HG02571 (cell line): ENCODE results near the gene PYGL.

Source experiments
- ATAC-seq: cut with Tn5 transposase; IDR thresholded peaks from one replicate; pipeline ENCODE4 v1.9.1; 2021; ENCODE audit warnings: mild to moderate bottlenecking, moderate library complexity; ENCODE audit not compliant: unreplicated experiment

Gene PYGL

GRCh38 chr14:50882932-50883826, 61.1 kb downstream of the PYGL start:
- ATAC-seq, result no peak

GRCh38 chr14:50875359-50876070, 68.8 kb downstream of the PYGL start:
- ATAC-seq, result peak; percentile 93

- ATAC-seq, result no peak
Measured at GRCh38 chr14:50874757-50875156, 69.5 kb downstream of the PYGL start.

- ATAC-seq, result no peak
Measured at GRCh38 chr14:50871914-50872732, 72.2 kb downstream of the PYGL start, which contains the start of gene ABHD12B. Gene ABHD12B (plus strand): TSS chr14:50872053. CDS start chr14:50872175, 122 bp downstream.

GRCh38 chr14:50871228-50871627, 73.1 kb downstream of the PYGL start:
- ATAC-seq, result no peak

- no peak for ATAC-seq
Measured at GRCh38 chr14:50865391-50866076, 78.7 kb downstream of the PYGL start.

- ATAC-seq, result no peak
Measured at GRCh38 chr14:50864946-50865345, 79.3 kb downstream of the PYGL start.

GRCh38 chr14:50864237-50864636, 80.0 kb downstream of the PYGL start:
- ATAC-seq, result no peak

- no peak for ATAC-seq
Measured at GRCh38 chr14:50862036-50862570, 82.2 kb downstream of the PYGL start.

GRCh38 chr14:50860478-50861086, 83.7 kb downstream of the PYGL start:
- peak; percentile 55 for ATAC-seq

GRCh38 chr14:50859296-50859624, 85.0 kb downstream of the PYGL start:
- no peak for ATAC-seq

- no peak for ATAC-seq
Measured at GRCh38 chr14:50856660-50857059, 87.6 kb downstream of the PYGL start.

GRCh38 chr14:50855558-50855957, 88.7 kb downstream of the PYGL start:
- no peak for ATAC-seq
